Panc1 (cell line): Measurements from ENCODE around the gene LIX1L. TPM values are rescaled to one million over a fixed set of nuclear protein-coding genes. Genes with fewer than 3 reads are reported as not detected.

Source experiments
- ATAC-seq: fragments of 200-7000 bp; cut with Tn5 transposase; 2 replicates; pipeline ENCODE4 v1.9.1; 2020; ENCODE audit warnings: mild to moderate bottlenecking, moderate library complexity
- BruUV-seq: library from RNA; stranded (reverse); fragments of 400-500 nt; replicated peaks from 2 replicates; lab custom pipeline; 2021; lab: Mats Ljungman, UMichigan
- CTCF ChIA-PET: fragments of 300-600 bp; sonication (Branson Sonifier 250); formaldehyde crosslinking; loops from one replicate; lab custom pipeline; 2022; ENCODE audit warnings: antibody characterized with exemption; lab: Charles Lee
- POLR2A ChIA-PET: fragments of 300-600 bp; sonication (Branson Sonifier 250); formaldehyde crosslinking; loops from one replicate; lab custom pipeline; 2022; ENCODE audit warnings: antibody characterized with exemption; lab: Charles Lee
- DNase-seq: peaks from one replicate; pipeline ENCODE4 v3.0.0-alpha.2; 2010; ENCODE audit warnings: low read depth, low spot score
- H3K27ac ChIP-seq: 2 replicates; pipeline ENCODE4 v1.5.1; 2011; ENCODE audit warnings: mild to moderate bottlenecking, low read length, inconsistent platforms
- H3K27me3 ChIP-seq: fragments of 200-500 bp; sonication (Bioruptor generic); 2 replicates; pipeline ENCODE4 v1.6.0; 2014; ENCODE audit warnings: low read length, inconsistent platforms; ENCODE audit not compliant: control insufficient read depth, insufficient read depth
- H3K36me3 ChIP-seq: fragments of 200-500 bp; sonication (Bioruptor generic); 2 replicates; pipeline ENCODE4 v1.5.1; 2014; ENCODE audit warnings: inconsistent platforms, mild to moderate bottlenecking, low read length, moderate library complexity; ENCODE audit not compliant: control insufficient read depth, insufficient read depth
- H3K4me1 ChIP-seq: 2 replicates; pipeline ENCODE4 v1.5.1; 2011; ENCODE audit warnings: inconsistent platforms, mild to moderate bottlenecking, low read length, moderate library complexity; ENCODE audit not compliant: control insufficient read depth, insufficient read depth
- H3K4me3 ChIP-seq, 2 experiments: 2 replicates each; pipeline ENCODE4 v1.5.1; 2011 to 2012; ENCODE audit warnings: low read depth in 2 of 2, low read length in 2 of 2, mild to moderate bottlenecking in 2 of 2, inconsistent platforms in 1 of 2, moderate library complexity in 1 of 2
- H3K9me3 ChIP-seq: fragments of 200-500 bp; sonication (Bioruptor generic); 2 replicates; pipeline ENCODE4 v1.5.1; 2014; ENCODE audit warnings: low read depth, mild to moderate bottlenecking, inconsistent platforms, low read length, moderate library complexity; ENCODE audit not compliant: control insufficient read depth, insufficient read depth
- POLR2AphosphoS5 ChIP-seq: IDR thresholded peaks from 2 replicates; pipeline ENCODE4 v1.6.1; 2012; ENCODE audit warnings: mild to moderate bottlenecking, low read depth, low read length, moderate library complexity
- SIN3A ChIP-seq: IDR thresholded peaks from 2 replicates; pipeline ENCODE4 v1.6.1; 2012; ENCODE audit warnings: low read depth, mild to moderate bottlenecking, low read length, moderate library complexity, borderline replicate concordance; ENCODE audit not compliant: insufficient read depth
- TCF7L2 ChIP-seq: IDR thresholded peaks from 2 replicates; pipeline ENCODE4 v1.6.1; 2011; ENCODE audit warnings: mild to moderate bottlenecking, low read depth, low read length, inconsistent platforms
- in situ Hi-C: cut with HindIII; loops from 2 replicates; pipeline ENCODE4 v1.10.0; 2016; ENCODE audit warnings: low sequenced_read_pairs, low pct_unique_long_range_greater_than_20kb
- intact Hi-C: fragments of 100-400 bp; cut with micrococcal nuclease; formaldehyde crosslinking; loops from one replicate; pipeline ENCODE4 v1.10.0; 2022; ENCODE audit not compliant: unreplicated experiment
- total RNA-seq: library from RNA; stranded (reverse); gene quantifications from one replicate; pipeline ENCODE4 v1.2.1, GENCODE V29; 2021; ENCODE audit not compliant: unreplicated experiment
- TF ChIP-seq, protein P1 (sequence below): fragments of 450-650 bp; IDR thresholded peaks from 2 replicates; pipeline ENCODE4 v1.5.1; 2017; ENCODE audit warnings: mild to moderate bottlenecking
- TF ChIP-seq, protein P2 (sequence below), 2 experiments: IDR thresholded peaks; 2 replicates each; pipeline ENCODE4 v1.6.1; 2011 to 2012; ENCODE audit warnings: low read depth in 2 of 2, control low read depth in 1 of 2, low read length in 1 of 2, mild to moderate bottlenecking in 1 of 2, moderate library complexity in 1 of 2; ENCODE audit not compliant: insufficient read depth in 1 of 2

LIX1L gene
- total RNA-seq, 1 experiment from 2014 or later = 23.3 TPM

GRCh38 chr1:145999321-146000024 is 41.7 kb upstream of the LIX1L start:
- no peaks in the 10 kb centered on the region for H3K9me3 ChIP-seq
- ATAC-seq = no peak
- H3K4me3 ChIP-seq = no peak overlapping the region
- POLR2A ChIA-PET = no interaction called here
- no peaks in the 10 kb centered on the region for H3K36me3 ChIP-seq
- in situ Hi-C loops (no loop called here), intact Hi-C loops (no loop called here)
- BruUV-seq = no TSS peak
- H3K27me3 ChIP-seq = no peaks in the 10 kb centered on the region; the same call in 1 of the 2 replicates
- no peak for DNase-seq
- H3K27ac ChIP-seq = no peak overlapping the region
- CTCF ChIA-PET = no interaction called here
- TF ChIP-seq, protein P1, sequence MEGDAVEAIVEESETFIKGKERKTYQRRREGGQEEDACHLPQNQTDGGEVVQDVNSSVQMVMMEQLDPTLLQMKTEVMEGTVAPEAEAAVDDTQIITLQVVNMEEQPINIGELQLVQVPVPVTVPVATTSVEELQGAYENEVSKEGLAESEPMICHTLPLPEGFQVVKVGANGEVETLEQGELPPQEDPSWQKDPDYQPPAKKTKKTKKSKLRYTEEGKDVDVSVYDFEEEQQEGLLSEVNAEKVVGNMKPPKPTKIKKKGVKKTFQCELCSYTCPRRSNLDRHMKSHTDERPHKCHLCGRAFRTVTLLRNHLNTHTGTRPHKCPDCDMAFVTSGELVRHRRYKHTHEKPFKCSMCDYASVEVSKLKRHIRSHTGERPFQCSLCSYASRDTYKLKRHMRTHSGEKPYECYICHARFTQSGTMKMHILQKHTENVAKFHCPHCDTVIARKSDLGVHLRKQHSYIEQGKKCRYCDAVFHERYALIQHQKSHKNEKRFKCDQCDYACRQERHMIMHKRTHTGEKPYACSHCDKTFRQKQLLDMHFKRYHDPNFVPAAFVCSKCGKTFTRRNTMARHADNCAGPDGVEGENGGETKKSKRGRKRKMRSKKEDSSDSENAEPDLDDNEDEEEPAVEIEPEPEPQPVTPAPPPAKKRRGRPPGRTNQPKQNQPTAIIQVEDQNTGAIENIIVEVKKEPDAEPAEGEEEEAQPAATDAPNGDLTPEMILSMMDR = no peak
- TF ChIP-seq POLR2AphosphoS5 (no peak), TCF7L2 (no peak), SIN3A (no peak)
- TF ChIP-seq, protein P2, sequence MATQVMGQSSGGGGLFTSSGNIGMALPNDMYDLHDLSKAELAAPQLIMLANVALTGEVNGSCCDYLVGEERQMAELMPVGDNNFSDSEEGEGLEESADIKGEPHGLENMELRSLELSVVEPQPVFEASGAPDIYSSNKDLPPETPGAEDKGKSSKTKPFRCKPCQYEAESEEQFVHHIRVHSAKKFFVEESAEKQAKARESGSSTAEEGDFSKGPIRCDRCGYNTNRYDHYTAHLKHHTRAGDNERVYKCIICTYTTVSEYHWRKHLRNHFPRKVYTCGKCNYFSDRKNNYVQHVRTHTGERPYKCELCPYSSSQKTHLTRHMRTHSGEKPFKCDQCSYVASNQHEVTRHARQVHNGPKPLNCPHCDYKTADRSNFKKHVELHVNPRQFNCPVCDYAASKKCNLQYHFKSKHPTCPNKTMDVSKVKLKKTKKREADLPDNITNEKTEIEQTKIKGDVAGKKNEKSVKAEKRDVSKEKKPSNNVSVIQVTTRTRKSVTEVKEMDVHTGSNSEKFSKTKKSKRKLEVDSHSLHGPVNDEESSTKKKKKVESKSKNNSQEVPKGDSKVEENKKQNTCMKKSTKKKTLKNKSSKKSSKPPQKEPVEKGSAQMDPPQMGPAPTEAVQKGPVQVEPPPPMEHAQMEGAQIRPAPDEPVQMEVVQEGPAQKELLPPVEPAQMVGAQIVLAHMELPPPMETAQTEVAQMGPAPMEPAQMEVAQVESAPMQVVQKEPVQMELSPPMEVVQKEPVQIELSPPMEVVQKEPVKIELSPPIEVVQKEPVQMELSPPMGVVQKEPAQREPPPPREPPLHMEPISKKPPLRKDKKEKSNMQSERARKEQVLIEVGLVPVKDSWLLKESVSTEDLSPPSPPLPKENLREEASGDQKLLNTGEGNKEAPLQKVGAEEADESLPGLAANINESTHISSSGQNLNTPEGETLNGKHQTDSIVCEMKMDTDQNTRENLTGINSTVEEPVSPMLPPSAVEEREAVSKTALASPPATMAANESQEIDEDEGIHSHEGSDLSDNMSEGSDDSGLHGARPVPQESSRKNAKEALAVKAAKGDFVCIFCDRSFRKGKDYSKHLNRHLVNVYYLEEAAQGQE (IDR thresholded peaks at IDR 0.05; ENCODE audit: insufficient read depth in 1 of 2, low read depth in 2 of 2, low read length in 1 of 2) = no peak
- H3K4me1 ChIP-seq = peaks cover 16% of the 10 kb centered on the region

DNA sequence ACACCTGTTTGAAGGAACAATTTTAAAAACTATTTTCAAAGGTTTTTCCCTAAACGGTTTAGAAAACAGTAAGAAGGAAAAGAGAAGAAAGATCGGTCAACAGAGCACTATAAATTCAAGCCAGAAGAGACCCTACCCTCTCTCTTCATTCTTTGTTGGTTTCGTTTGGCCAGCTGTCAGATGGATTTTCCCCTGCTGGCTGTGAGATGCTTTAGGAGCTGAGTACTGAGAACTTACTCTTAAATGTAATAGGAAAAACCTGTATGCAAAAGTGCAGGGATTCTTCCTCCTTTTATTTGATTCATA is 39.9 kb upstream of the LIX1L start:
- Histone ChIP-seq H3K36me3 (peaks cover 2% of the 10 kb centered on the region; the same call in 1 of the 2 replicates), H3K4me3 (no peak overlapping the region), H3K4me1 (peaks cover 16% of the 10 kb centered on the region), H3K27me3 (no peaks in the 10 kb centered on the region; the same call in 1 of the 2 replicates), H3K9me3 (no peaks in the 10 kb centered on the region), H3K27ac (no peak overlapping the region)
- DNase-seq (no peak), ATAC-seq (no peak)
- BruUV-seq = no TSS peak
- TF ChIP-seq TCF7L2 (no peak), SIN3A (no peak), POLR2AphosphoS5 (no peak)
- TF ChIP-seq, protein P1 = no peak
- TF ChIP-seq, protein P2 (IDR thresholded peaks at IDR 0.05; ENCODE audit: insufficient read depth in 1 of 2, low read depth in 2 of 2, low read length in 1 of 2) = no peak
- POLR2A ChIA-PET = no interaction called here
- intact Hi-C loops (no loop called here), in situ Hi-C loops (no loop called here)
- CTCF ChIA-PET = interaction anchor here (0.6 kb wide), 1 partner anchor 24 kb away, joined by 4 read pairs; the partner anchor contains the start of gene HJV
